IMR-90 (cell line): Measurements from ENCODE around the gene PNCK. TPM values are rescaled to one million over a fixed set of nuclear protein-coding genes. Genes with fewer than 3 reads are reported as not detected.

Experiments used
- ATAC-seq: fragments of 200-7000 bp; cut with Tn5 transposase; 2 replicates; pipeline ENCODE4 v1.9.1; 2020; ENCODE audit warnings: low read depth, mild to moderate bottlenecking, moderate library complexity
- BruUV-seq: library from RNA; stranded (reverse); fragments of 400-500 nt; replicated peaks from 2 replicates; lab custom pipeline; 2021; lab: Mats Ljungman, UMichigan
- CTCF ChIA-PET: fragments of 300-600 bp; formaldehyde crosslinking; extraction: SDS; loops from one replicate; lab custom pipeline; 2021; ENCODE audit warnings: antibody characterized with exemption; lab: Yijun Ruan, JAX
- POLR2A ChIA-PET: fragments of 300-600 bp; sonication (Branson Sonifier 250); formaldehyde crosslinking; loops from one replicate; lab custom pipeline; 2022; ENCODE audit warnings: antibody characterized with exemption; ENCODE audit not compliant: unreplicated experiment; lab: Charles Lee
- DNase-seq: peaks from one replicate; pipeline ENCODE4 v3.0.0; 2013
- H2AFZ ChIP-seq: replicated peaks from 2 replicates; pipeline ENCODE3; 2013; ENCODE audit warnings: low read length, mild to moderate bottlenecking; ENCODE audit not compliant: poor library complexity
- H2AK5ac ChIP-seq: 2 replicates; pipeline ENCODE4 v1.6.1; 2013; ENCODE audit warnings: low read depth, low read length, inconsistent platforms
- H2AK9ac ChIP-seq: replicated peaks from 2 replicates; pipeline ENCODE3; 2013; ENCODE audit warnings: mild to moderate bottlenecking, low read depth, low read length, moderate library complexity; ENCODE audit not compliant: poor library complexity
- H2BK120ac ChIP-seq: 2 replicates; pipeline ENCODE4 v1.6.1; 2013; ENCODE audit warnings: low read depth, low read length, inconsistent platforms
- H2BK15ac ChIP-seq: 3 replicates; pipeline ENCODE4 v1.6.1; 2013; ENCODE audit warnings: low read depth, low read length, inconsistent platforms
- H2BK20ac ChIP-seq: 2 replicates; pipeline ENCODE4 v1.6.1; 2013; ENCODE audit warnings: low read depth, mild to moderate bottlenecking, inconsistent platforms, low read length, moderate library complexity
- H2BK5ac ChIP-seq: 2 replicates; pipeline ENCODE4 v1.6.1; 2013; ENCODE audit warnings: mild to moderate bottlenecking, low read depth, low read length, inconsistent platforms; ENCODE audit not compliant: poor library complexity, severe bottlenecking
- H3K14ac ChIP-seq: replicated peaks from 2 replicates; pipeline ENCODE4 v1.6.1; 2013; ENCODE audit warnings: low read depth, low read length, inconsistent platforms
- H3K18ac ChIP-seq: 2 replicates; pipeline ENCODE4 v1.6.1; 2013; ENCODE audit warnings: low read depth, low read length, control low read depth
- H3K23ac ChIP-seq: 2 replicates; pipeline ENCODE4 v1.6.1; 2013; ENCODE audit warnings: low read depth, low read length, inconsistent platforms
- H3K27ac ChIP-seq: 2 replicates; pipeline ENCODE4 v1.5.1; 2013; ENCODE audit warnings: mild to moderate bottlenecking, control low read depth, low read length; ENCODE audit not compliant: insufficient read depth
- H3K27me3 ChIP-seq: 2 replicates; pipeline ENCODE4 v1.6.1; 2013; ENCODE audit warnings: low read length; ENCODE audit not compliant: control insufficient read depth, insufficient read depth
- H3K36me3 ChIP-seq: 2 replicates; pipeline ENCODE4 v1.6.1; 2013; ENCODE audit warnings: low read length, mixed read lengths; ENCODE audit not compliant: control insufficient read depth, insufficient read depth
- H3K4ac ChIP-seq: 2 replicates; pipeline ENCODE4 v1.6.1; 2013; ENCODE audit warnings: low read depth, low read length, inconsistent platforms
- H3K4me1 ChIP-seq: 2 replicates; pipeline ENCODE4 v1.6.1; 2013; ENCODE audit warnings: low read length, mixed read lengths; ENCODE audit not compliant: control insufficient read depth, insufficient read depth
- H3K4me2 ChIP-seq: 2 replicates; pipeline ENCODE4 v1.6.1; 2013; ENCODE audit warnings: low read depth, mild to moderate bottlenecking, control low read depth, low read length, moderate library complexity
- H3K4me3 ChIP-seq: 2 replicates; pipeline ENCODE4 v1.5.1; 2013; ENCODE audit warnings: low read depth, mild to moderate bottlenecking, control low read depth, low read length, moderate library complexity; ENCODE audit not compliant: insufficient read depth
- H3K56ac ChIP-seq: 2 replicates; pipeline ENCODE4 v1.6.1; 2013; ENCODE audit warnings: low read length, inconsistent platforms; ENCODE audit not compliant: insufficient read depth; ENCODE audit errors: extremely low read depth
- H3K79me1 ChIP-seq, 2 experiments: 2 replicates each; pipeline ENCODE4 v1.6.1; 2013; ENCODE audit warnings: low read length in 2 of 2, inconsistent platforms in 1 of 2, low read depth in 1 of 2
- H3K9ac ChIP-seq: 2 replicates; pipeline ENCODE4 v1.6.1; 2013; ENCODE audit warnings: low read depth, low read length, control low read depth
- H3K9me1 ChIP-seq: 2 replicates; pipeline ENCODE4 v1.6.1; 2013; ENCODE audit warnings: low read length, inconsistent platforms; ENCODE audit not compliant: insufficient read depth
- H3K9me3 ChIP-seq: 2 replicates; pipeline ENCODE4 v1.6.1; 2013; ENCODE audit warnings: low read length; ENCODE audit not compliant: control insufficient read depth, insufficient read depth
- H4K20me1 ChIP-seq: 2 replicates; pipeline ENCODE4 v1.6.1; 2013; ENCODE audit warnings: low read length, inconsistent platforms; ENCODE audit not compliant: insufficient read depth
- H4K5ac ChIP-seq: 2 replicates; pipeline ENCODE4 v1.6.1; 2013; ENCODE audit warnings: mild to moderate bottlenecking, low read depth, low read length, control low read depth
- H4K8ac ChIP-seq, 2 experiments: 2 replicates each; pipeline ENCODE4 v1.6.1; 2013; ENCODE audit warnings: low read depth in 2 of 2, low read length in 2 of 2, control low read depth in 1 of 2, inconsistent platforms in 1 of 2
- H4K91ac ChIP-seq: 2 replicates; pipeline ENCODE4 v1.6.1; 2013; ENCODE audit warnings: low read depth, low read length, inconsistent platforms; ENCODE audit not compliant: insufficient read depth
- BHLHE40 ChIP-seq: fragments of 150-350 bp; IDR thresholded peaks from 2 replicates; pipeline ENCODE4 v1.6.1; 2016; ENCODE audit warnings: mild to moderate bottlenecking, low read depth, low read length
- CEBPB ChIP-seq: IDR thresholded peaks from 2 replicates; pipeline ENCODE4 v1.6.1; 2012; ENCODE audit warnings: low read depth, low read length, improper control_type of control experiment
- CHD1 ChIP-seq: IDR thresholded peaks from 2 replicates; pipeline ENCODE4 v1.6.1; 2012; ENCODE audit warnings: low read depth, low read length, improper control_type of control experiment
- FOS ChIP-seq: fragments of 150-350 bp; IDR thresholded peaks from 2 replicates; pipeline ENCODE4 v1.6.1; 2016; ENCODE audit warnings: low read depth, low read length
- MAFK ChIP-seq: IDR thresholded peaks from 2 replicates; pipeline ENCODE4 v1.6.1; 2012; ENCODE audit warnings: low read depth, low read length, improper control_type of control experiment
- MAZ ChIP-seq: IDR thresholded peaks from 2 replicates; pipeline ENCODE4 v1.6.1; 2012; ENCODE audit warnings: low read depth, mild to moderate bottlenecking, low read length, improper control_type of control experiment, moderate library complexity, borderline replicate concordance
- MXI1 ChIP-seq: IDR thresholded peaks from 2 replicates; pipeline ENCODE4 v1.6.1; 2012; ENCODE audit warnings: low read depth, mild to moderate bottlenecking, low read length, moderate library complexity, borderline replicate concordance
- NFE2L2 ChIP-seq: fragments of 150-350 bp; IDR thresholded peaks from 2 replicates; pipeline ENCODE4 v1.6.1; 2016; ENCODE audit warnings: low read depth, mild to moderate bottlenecking, low read length
- POLR2A ChIP-seq: IDR thresholded peaks from 2 replicates; pipeline ENCODE4 v1.6.1; 2012; ENCODE audit warnings: mild to moderate bottlenecking, low read depth, low read length
- RCOR1 ChIP-seq: IDR thresholded peaks from 2 replicates; pipeline ENCODE4 v1.6.1; 2012; ENCODE audit warnings: mild to moderate bottlenecking, low read length, improper control_type of control experiment; ENCODE audit not compliant: insufficient replicate concordance
- RFX5 ChIP-seq: IDR thresholded peaks from 2 replicates; pipeline ENCODE4 v1.8.0; 2012; ENCODE audit warnings: low read depth, mild to moderate bottlenecking, low read length, moderate library complexity
- SMC3 ChIP-seq: fragments of 150-350 bp; IDR thresholded peaks from 2 replicates; pipeline ENCODE4 v1.6.1; 2016; ENCODE audit warnings: low read depth, mild to moderate bottlenecking, antibody characterized with exemption, low read length, moderate library complexity
- WGBS, 2 experiments: methylation state at CpG; one replicate each; pipeline versions ENCODE4 v1.1.5 to v1.1.7; 2013; ENCODE audit warnings: missing lambda C conversion rate in 2 of 2; ENCODE audit not compliant: insufficient read length in 1 of 2; ENCODE audit errors: extremely low coverage in 2 of 2; 5-methylcytosine and 5-hydroxymethylcytosine counted together
- dilution Hi-C: fragments of 300-500 bp; cut with HindIII; formaldehyde crosslinking; loops from one replicate; pipeline ENCODE4 v1.14.3; 2018; ENCODE audit warnings: low sequenced_read_pairs; ENCODE audit not compliant: unreplicated experiment
- in situ Hi-C: fragments of 300-500 bp; cut with MboI; formaldehyde crosslinking; loops from 3 replicates; pipeline ENCODE4 v1.14.3; 2019; ENCODE audit warnings: low sequenced_read_pairs, inconsistent platforms, mixed read lengths
- intact Hi-C: fragments of 100-400 bp; cut with micrococcal nuclease; formaldehyde crosslinking; loops from 2 replicates; pipeline ENCODE4 v1.10.0; 2022
- polyA plus RNA-seq, 3 experiments: library from polyadenylated mRNA; depleted of rRNA; stranded (reverse); fragments of >200 nt; gene quantifications; 2 replicates each; pipeline ENCODE4 v1.2.3, GENCODE V29; 2012; ENCODE audit warnings: low replicate concordance in 1 of 3
- total RNA-seq: library from RNA; depleted of rRNA; stranded (reverse); fragments of >200 nt; gene quantifications from 2 replicates; pipeline ENCODE4 v1.2.3, GENCODE V29; 2012
- TF ChIP-seq, protein P1 (sequence below): conservative IDR thresholded peaks from 2 replicates; pipeline ENCODE4 v1.5.1; 2012; ENCODE audit warnings: mild to moderate bottlenecking, low read depth, low read length, improper control_type of control experiment
- TF ChIP-seq, protein P2 (sequence below): fragments of 150-350 bp; IDR thresholded peaks from 2 replicates; pipeline ENCODE4 v1.6.1; 2016; ENCODE audit warnings: low read depth, mild to moderate bottlenecking, low read length, moderate library complexity, borderline replicate concordance

The PNCK gene
- total and polyA plus RNA-seq, 2 of the 4 experiments (the other 2 are of a cell fraction): 0.18 to 0.22 TPM

DNA sequence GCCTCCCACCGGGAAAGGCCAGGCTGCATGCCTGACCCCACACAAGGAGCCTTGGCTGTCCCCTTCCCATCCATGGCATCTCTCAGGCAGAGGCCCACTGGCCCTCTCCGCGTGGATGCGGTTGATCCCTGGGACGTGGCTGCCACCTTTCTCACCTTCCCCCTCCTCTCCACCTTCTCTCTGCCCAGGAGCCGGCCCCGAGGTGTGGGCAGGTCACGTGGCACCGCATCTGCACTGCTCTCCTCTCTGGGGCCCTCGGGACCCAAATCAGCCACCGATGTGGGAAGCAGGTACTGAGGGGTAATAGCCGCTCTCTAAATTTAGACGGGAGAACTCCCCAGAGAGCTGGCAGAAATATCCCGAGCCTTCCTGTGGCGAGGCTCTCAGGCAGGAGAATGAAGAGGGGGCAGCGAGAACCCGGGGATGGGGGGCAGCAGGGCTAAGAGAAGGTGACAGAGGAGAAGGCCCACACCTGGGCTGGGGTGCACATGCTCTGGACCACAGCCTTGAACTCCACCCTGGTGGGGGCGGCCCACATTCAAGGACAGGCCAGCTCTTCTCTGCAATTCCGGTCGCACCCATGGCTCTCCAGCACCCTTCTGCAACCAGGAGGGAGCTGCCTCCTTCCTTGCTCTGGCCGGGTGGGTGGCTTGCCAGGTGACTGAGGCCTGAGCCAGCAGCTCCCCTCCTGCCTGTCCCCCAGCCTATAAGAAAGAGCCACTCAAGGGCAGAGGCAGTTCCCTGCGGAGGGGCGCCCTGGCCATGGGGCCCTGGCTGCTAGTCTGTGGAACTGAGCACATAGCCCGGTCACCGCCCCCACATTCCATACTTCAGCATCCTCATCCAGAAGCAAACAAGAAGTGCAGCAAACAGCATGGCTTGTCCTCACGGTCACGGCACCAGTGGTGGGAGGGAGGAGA is 36.2 kb downstream of the PNCK start (continued):
- TF ChIP-seq MAFK: no peak

DNA sequence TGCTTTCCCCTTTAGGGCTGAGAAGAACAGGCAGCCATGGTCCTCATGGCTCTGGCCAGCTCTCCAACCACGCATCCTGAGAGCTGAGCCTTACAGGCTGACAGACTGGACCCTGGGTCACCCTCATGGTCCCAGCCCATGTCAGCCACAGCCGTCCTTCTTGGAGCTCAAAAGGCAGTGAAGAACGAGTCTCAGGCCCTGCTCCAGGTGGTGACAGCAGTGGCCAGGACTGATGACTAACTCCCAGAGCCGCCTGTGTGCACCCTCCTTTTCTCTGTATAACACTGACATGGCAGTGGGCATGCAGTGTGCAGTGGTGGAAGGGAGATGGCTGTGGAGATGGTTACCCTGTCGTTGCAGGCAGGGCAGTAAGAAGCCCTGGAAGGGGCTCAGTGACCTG is 36.9 kb downstream of the PNCK start:
- Histone ChIP-seq H4K91ac (no peak overlapping the region), H3K4me2 (no peak overlapping the region), H3K9me3 (peaks cover 8% of the 10 kb centered on the region), H3K56ac (no peak overlapping the region), H3K79me1 (no peaks in the 10 kb centered on the region), H3K9ac (no peak overlapping the region), H3K4ac (no peak overlapping the region), H3K18ac (no peak overlapping the region), H3K23ac (no peak overlapping the region), H3K4me3 (no peak overlapping the region), H2BK20ac (no peak overlapping the region), H2AK5ac (no peak overlapping the region), H2AFZ (no peak overlapping the region), H2BK5ac (no peak overlapping the region), H3K4me1 (no peaks in the 10 kb centered on the region), H4K8ac (no peak overlapping the region), H2AK9ac (no peak overlapping the region), H4K20me1 (no peaks in the 10 kb centered on the region), H4K5ac (no peak overlapping the region), H2BK15ac (no peak overlapping the region), H2BK120ac (no peak overlapping the region), H3K27me3 (peaks cover 29% of the 10 kb centered on the region), H3K27ac (no peak overlapping the region), H3K36me3 (no peaks in the 10 kb centered on the region), H3K9me1 (no peaks in the 10 kb centered on the region), H3K14ac (no peak overlapping the region)
- in situ Hi-C loops (no loop called here), intact Hi-C loops (no loop called here), dilution Hi-C loops (no loop called here)
- BruUV-seq: no TSS peak
- ChIA-PET CTCF (no interaction called here), POLR2A (no interaction called here)
- DNase-seq (no peak), ATAC-seq (no peak)
- 60% methylated on average over 2 of the region's 5 CpGs; no CpG with 5 or more reads in 1 of the 2 experiments for WGBS, 2 experiments
- TF ChIP-seq NFE2L2 (no peak), MAFK (no peak), CHD1 (no peak), FOS (no peak), CEBPB (no peak), MAZ (no peak), RFX5 (no peak), MXI1 (no peak), SMC3 (no peak), RCOR1 (no peak), POLR2A (no peak), BHLHE40 (no peak)
- TF ChIP-seq, protein P1, sequence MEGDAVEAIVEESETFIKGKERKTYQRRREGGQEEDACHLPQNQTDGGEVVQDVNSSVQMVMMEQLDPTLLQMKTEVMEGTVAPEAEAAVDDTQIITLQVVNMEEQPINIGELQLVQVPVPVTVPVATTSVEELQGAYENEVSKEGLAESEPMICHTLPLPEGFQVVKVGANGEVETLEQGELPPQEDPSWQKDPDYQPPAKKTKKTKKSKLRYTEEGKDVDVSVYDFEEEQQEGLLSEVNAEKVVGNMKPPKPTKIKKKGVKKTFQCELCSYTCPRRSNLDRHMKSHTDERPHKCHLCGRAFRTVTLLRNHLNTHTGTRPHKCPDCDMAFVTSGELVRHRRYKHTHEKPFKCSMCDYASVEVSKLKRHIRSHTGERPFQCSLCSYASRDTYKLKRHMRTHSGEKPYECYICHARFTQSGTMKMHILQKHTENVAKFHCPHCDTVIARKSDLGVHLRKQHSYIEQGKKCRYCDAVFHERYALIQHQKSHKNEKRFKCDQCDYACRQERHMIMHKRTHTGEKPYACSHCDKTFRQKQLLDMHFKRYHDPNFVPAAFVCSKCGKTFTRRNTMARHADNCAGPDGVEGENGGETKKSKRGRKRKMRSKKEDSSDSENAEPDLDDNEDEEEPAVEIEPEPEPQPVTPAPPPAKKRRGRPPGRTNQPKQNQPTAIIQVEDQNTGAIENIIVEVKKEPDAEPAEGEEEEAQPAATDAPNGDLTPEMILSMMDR: no peak
- TF ChIP-seq, protein P2, sequence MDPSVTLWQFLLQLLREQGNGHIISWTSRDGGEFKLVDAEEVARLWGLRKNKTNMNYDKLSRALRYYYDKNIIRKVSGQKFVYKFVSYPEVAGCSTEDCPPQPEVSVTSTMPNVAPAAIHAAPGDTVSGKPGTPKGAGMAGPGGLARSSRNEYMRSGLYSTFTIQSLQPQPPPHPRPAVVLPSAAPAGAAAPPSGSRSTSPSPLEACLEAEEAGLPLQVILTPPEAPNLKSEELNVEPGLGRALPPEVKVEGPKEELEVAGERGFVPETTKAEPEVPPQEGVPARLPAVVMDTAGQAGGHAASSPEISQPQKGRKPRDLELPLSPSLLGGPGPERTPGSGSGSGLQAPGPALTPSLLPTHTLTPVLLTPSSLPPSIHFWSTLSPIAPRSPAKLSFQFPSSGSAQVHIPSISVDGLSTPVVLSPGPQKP: no peak
